ENCODE results near the gene POLR2B. TPM values are rescaled to one million over a fixed set of nuclear protein-coding genes. Genes with fewer than 3 reads are reported as not detected.

Gene POLR2B
- total RNA-seq, 1 experiment from 2014 or later: 117 TPM

- DNase-seq (ENCODE audit: low spot score): no peak
- no peak overlapping the region for H3K4me3 Mint-ChIP-seq
- ChIA-PET POLR2A (no interaction called here), CTCF (no interaction called here)
- H3K9me3 Mint-ChIP-seq: no peaks in the 10 kb centered on the region
- H3K27me3 Mint-ChIP-seq (ENCODE audit: low read depth): no peaks in the 10 kb centered on the region
- H3K36me3 Mint-ChIP-seq: peaks cover 82% of the 10 kb centered on the region
- no peak for TF ChIP-seq JUN (CRISPR knock-in tag; IDR thresholded peaks at IDR 0.05)
- no peak for TF ChIP-seq HMGA2 (CRISPR knock-in tag; IDR thresholded peaks at IDR 0.05)
- TF ChIP-seq ZNF423 (CRISPR knock-in tag; IDR thresholded peaks at IDR 0.05): no peak
- TF ChIP-seq ESRRA (CRISPR knock-in tag; IDR thresholded peaks at IDR 0.05; ENCODE audit: borderline replicate concordance): no peak
- no peak for TF ChIP-seq ATF6 (CRISPR knock-in tag; IDR thresholded peaks at IDR 0.05)
- TF ChIP-seq RELA (CRISPR knock-in tag; IDR thresholded peaks at IDR 0.05; ENCODE audit: borderline replicate concordance): no peak
- TF ChIP-seq NR3C1 (CRISPR knock-in tag; conservative IDR thresholded peaks at IDR 0.05; ENCODE audit: low read depth): no peak
- TF ChIP-seq, protein P1, sequence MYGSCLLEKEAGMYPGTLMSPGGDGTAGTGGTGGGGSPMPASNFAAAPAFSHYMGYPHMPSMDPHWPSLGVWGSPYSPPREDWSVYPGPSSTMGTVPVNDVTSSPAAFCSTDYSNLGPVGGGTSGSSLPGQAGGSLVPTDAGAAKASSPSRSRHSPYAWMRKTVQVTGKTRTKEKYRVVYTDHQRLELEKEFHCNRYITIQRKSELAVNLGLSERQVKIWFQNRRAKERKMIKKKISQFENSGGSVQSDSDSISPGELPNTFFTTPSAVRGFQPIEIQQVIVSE (CRISPR knock-in tag; IDR thresholded peaks at IDR 0.05; ENCODE audit: borderline replicate concordance): no peak
- TF ChIP-seq FOXP1 (CRISPR knock-in tag; IDR thresholded peaks at IDR 0.05; ENCODE audit: borderline replicate concordance): no peak
- TF ChIP-seq RORB (CRISPR knock-in tag; IDR thresholded peaks at IDR 0.05): no peak
- TF ChIP-seq, protein P2, sequence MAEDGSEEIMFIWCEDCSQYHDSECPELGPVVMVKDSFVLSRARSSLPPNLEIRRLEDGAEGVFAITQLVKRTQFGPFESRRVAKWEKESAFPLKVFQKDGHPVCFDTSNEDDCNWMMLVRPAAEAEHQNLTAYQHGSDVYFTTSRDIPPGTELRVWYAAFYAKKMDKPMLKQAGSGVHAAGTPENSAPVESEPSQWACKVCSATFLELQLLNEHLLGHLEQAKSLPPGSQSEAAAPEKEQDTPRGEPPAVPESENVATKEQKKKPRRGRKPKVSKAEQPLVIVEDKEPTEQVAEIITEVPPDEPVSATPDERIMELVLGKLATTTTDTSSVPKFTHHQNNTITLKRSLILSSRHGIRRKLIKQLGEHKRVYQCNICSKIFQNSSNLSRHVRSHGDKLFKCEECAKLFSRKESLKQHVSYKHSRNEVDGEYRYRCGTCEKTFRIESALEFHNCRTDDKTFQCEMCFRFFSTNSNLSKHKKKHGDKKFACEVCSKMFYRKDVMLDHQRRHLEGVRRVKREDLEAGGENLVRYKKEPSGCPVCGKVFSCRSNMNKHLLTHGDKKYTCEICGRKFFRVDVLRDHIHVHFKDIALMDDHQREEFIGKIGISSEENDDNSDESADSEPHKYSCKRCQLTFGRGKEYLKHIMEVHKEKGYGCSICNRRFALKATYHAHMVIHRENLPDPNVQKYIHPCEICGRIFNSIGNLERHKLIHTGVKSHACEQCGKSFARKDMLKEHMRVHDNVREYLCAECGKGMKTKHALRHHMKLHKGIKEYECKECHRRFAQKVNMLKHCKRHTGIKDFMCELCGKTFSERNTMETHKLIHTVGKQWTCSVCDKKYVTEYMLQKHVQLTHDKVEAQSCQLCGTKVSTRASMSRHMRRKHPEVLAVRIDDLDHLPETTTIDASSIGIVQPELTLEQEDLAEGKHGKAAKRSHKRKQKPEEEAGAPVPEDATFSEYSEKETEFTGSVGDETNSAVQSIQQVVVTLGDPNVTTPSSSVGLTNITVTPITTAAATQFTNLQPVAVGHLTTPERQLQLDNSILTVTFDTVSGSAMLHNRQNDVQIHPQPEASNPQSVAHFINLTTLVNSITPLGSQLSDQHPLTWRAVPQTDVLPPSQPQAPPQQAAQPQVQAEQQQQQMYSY (CRISPR knock-in tag; IDR thresholded peaks at IDR 0.05): no peak
- TF ChIP-seq, protein P3, sequence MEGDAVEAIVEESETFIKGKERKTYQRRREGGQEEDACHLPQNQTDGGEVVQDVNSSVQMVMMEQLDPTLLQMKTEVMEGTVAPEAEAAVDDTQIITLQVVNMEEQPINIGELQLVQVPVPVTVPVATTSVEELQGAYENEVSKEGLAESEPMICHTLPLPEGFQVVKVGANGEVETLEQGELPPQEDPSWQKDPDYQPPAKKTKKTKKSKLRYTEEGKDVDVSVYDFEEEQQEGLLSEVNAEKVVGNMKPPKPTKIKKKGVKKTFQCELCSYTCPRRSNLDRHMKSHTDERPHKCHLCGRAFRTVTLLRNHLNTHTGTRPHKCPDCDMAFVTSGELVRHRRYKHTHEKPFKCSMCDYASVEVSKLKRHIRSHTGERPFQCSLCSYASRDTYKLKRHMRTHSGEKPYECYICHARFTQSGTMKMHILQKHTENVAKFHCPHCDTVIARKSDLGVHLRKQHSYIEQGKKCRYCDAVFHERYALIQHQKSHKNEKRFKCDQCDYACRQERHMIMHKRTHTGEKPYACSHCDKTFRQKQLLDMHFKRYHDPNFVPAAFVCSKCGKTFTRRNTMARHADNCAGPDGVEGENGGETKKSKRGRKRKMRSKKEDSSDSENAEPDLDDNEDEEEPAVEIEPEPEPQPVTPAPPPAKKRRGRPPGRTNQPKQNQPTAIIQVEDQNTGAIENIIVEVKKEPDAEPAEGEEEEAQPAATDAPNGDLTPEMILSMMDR (IDR thresholded peaks at IDR 0.05): no peak
- TF ChIP-seq ZSCAN18 (CRISPR knock-in tag; IDR thresholded peaks at IDR 0.05): no peak
- TF ChIP-seq MXD4 (CRISPR knock-in tag; IDR thresholded peaks at IDR 0.05; ENCODE audit: borderline replicate concordance): no peak
- no peak for TF ChIP-seq ZNF532 (CRISPR knock-in tag; IDR thresholded peaks at IDR 0.05; ENCODE audit: borderline replicate concordance)
- no peak for TF ChIP-seq ZNF317 (CRISPR knock-in tag; IDR thresholded peaks at IDR 0.05; ENCODE audit: borderline replicate concordance, low read depth)
- no peak for TF ChIP-seq ATF3 (CRISPR knock-in tag; conservative IDR thresholded peaks at IDR 0.05)
- no peak for ATAC-seq
- H3K4me1 Mint-ChIP-seq: no peaks in the 10 kb centered on the region
- H3K27ac Mint-ChIP-seq: no peak overlapping the region
Measured at GRCh38 chr4:57023104-57023503, 44.4 kb downstream of the POLR2B start.
